Activated CD8-positive, alpha-beta T cell treated with anti-CD3 and anti-CD28 coated beads, Interleukin-2, amount 10 ng/mL, durations not matched to agents 7 days and 5 days (primary cell): ENCODE data around the gene NTRK2. TPM values are rescaled to one million over a fixed set of nuclear protein-coding genes. Genes with fewer than 3 reads are reported as not detected.

ENCODE experiments used
- ATAC-seq: fragments of 150-1000 bp; cut with Tn5 transposase; one replicate; pipeline ENCODE4 v1.10.0; 2021; ENCODE audit warnings: moderate library complexity
- CTCF ChIA-PET: fragments of 350-600 bp; sonication (Branson Sonifier 250); formaldehyde crosslinking; loops from one replicate; lab custom pipeline; 2021; ENCODE audit warnings: antibody characterized with exemption; lab: Charles Lee
- POLR2A ChIA-PET: fragments of 350-600 bp; sonication (Branson Sonifier 250); formaldehyde crosslinking; loops from one replicate; lab custom pipeline; 2021; ENCODE audit warnings: antibody characterized with exemption; lab: Charles Lee
- DNase-seq: peaks from one replicate; pipeline ENCODE4 v3.0.0-alpha.2; 2020
- H3K27ac Mint-ChIP-seq: one replicate; pipeline ENCODE4 v1.8.0; 2021; ENCODE audit warnings: mild to moderate bottlenecking, mixed read lengths
- H3K27me3 Mint-ChIP-seq: one replicate; pipeline ENCODE4 v1.8.0; 2021; ENCODE audit warnings: low read depth, mixed read lengths
- H3K36me3 Mint-ChIP-seq: one replicate; pipeline ENCODE4 v1.8.0; 2021; ENCODE audit warnings: low read depth, mixed read lengths
- H3K4me1 Mint-ChIP-seq: one replicate; pipeline ENCODE4 v1.8.0; 2021; ENCODE audit warnings: low read depth, mixed read lengths
- H3K4me3 Mint-ChIP-seq: one replicate; pipeline ENCODE4 v1.8.0; 2021; ENCODE audit warnings: mild to moderate bottlenecking, mixed read lengths
- H3K9me3 Mint-ChIP-seq: one replicate; pipeline ENCODE4 v1.8.0; 2022; ENCODE audit warnings: mixed read lengths; ENCODE audit not compliant: insufficient read depth
- total RNA-seq, 2 experiments: library from RNA; stranded (reverse); gene quantifications; one replicate each; pipeline ENCODE4 v1.2.3, GENCODE V29; 2021

NTRK2 gene
- total RNA-seq, 2 experiments from 2014 or later, result 0.05 TPM

GRCh38 chr9:84694248-84694647 lies 24.7 kb downstream of the NTRK2 start:
- CTCF ChIA-PET, result interaction anchor here (0.7 to 1.0 kb wide), 2 partner anchors 8 to 88 kb away, joined by 3 read pairs; no protein-coding TSS in a partner anchor
- H3K4me1 Mint-ChIP-seq, result no peaks in the 10 kb centered on the region
- H3K4me3 Mint-ChIP-seq, result no peak overlapping the region
- ATAC-seq (no peak), DNase-seq (no peak)
- no peak overlapping the region for H3K27ac Mint-ChIP-seq
- POLR2A ChIA-PET, result no interaction called here
- H3K9me3 Mint-ChIP-seq, result no peaks in the 10 kb centered on the region
- no peaks in the 10 kb centered on the region for H3K36me3 Mint-ChIP-seq
- no peaks in the 10 kb centered on the region for H3K27me3 Mint-ChIP-seq

GRCh38 chr9:84697042-84697441 lies 27.5 kb downstream of the NTRK2 start:
- no peaks in the 10 kb centered on the region for H3K36me3 Mint-ChIP-seq
- no peaks in the 10 kb centered on the region for H3K9me3 Mint-ChIP-seq
- no peak overlapping the region for H3K27ac Mint-ChIP-seq
- H3K27me3 Mint-ChIP-seq, result no peaks in the 10 kb centered on the region
- no peak overlapping the region for H3K4me3 Mint-ChIP-seq
- no peaks in the 10 kb centered on the region for H3K4me1 Mint-ChIP-seq
- ChIA-PET CTCF (interaction anchor here (0.5 to 1.6 kb wide), 6 partner anchors 18 to 913 kb away, joined by 3 to 7 read pairs (median 4); no protein-coding TSS in a partner anchor), POLR2A (no interaction called here)
- DNase-seq (no peak), ATAC-seq (no peak)

DNA sequence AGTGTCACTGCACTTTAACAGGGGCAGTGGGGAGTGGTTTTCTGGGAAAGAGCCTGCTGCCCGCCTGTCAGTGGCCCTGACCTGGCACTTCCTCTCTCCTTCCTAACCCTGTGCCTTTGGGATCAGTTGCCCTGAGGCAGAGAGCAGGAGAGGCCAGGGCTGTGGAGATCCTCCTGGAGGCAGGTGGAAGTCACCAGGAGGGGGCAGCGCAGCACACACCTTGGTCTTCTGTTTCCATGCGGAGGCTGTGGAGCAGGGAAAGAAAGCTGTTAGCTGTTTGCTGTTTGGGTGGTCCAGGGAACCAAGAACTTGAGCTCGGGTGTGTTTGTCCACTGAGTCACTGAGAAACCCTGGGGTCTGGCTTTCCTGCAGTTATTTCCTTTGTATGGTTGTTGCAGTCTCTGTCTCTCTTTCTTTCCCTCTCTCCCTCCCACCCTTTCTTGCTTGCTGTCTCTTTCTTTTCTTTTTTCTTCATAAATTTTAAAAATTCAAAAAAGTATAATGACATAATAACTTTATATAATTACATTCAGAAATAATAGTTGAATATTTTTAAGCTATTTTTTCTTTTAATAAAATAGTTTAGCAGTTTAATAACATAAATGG lies 28.1 kb downstream of the NTRK2 start:
- Mint-ChIP-seq H3K27me3 (no peaks in the 10 kb centered on the region), H3K4me1 (no peaks in the 10 kb centered on the region), H3K4me3 (no peak overlapping the region), H3K36me3 (no peaks in the 10 kb centered on the region), H3K9me3 (no peaks in the 10 kb centered on the region), H3K27ac (no peak overlapping the region)
- POLR2A ChIA-PET, result no interaction called here
- peak; percentile 49 for ATAC-seq
- DNase-seq, result peak; percentile 50
- CTCF ChIA-PET, result interaction anchor here (0.5 to 1.6 kb wide), 10 partner anchors 12 to 913 kb away, joined by 3 to 7 read pairs (median 3); no protein-coding TSS in a partner anchor

DNA sequence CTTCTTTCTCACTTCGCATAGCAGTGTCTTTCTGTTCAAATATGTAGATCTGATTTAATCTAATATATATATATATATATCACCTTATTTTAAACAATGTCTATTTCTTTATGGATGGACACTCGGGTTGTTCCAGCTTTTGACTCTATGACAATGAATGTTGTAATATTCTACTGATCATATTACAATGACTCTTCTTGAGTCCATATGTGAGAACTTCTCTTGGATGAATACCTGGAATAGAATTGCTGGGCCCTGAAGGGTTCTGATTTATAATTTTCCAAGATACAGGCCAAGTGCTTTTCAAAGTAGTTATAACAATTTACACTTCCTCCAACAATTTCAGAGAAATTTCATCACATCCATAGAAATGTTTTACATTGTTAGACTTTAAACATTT lies 28.8 kb downstream of the NTRK2 start:
- Mint-ChIP-seq H3K9me3 (no peaks in the 10 kb centered on the region), H3K4me1 (no peaks in the 10 kb centered on the region), H3K4me3 (no peak overlapping the region), H3K27ac (no peak overlapping the region), H3K27me3 (no peaks in the 10 kb centered on the region), H3K36me3 (no peaks in the 10 kb centered on the region)
- ChIA-PET POLR2A (no interaction called here), CTCF (interaction anchor here (0.9 to 1.6 kb wide), 3 partner anchors 12 to 126 kb away, joined by 3 to 7 read pairs (median 3); no protein-coding TSS in a partner anchor)
- DNase-seq (no peak), ATAC-seq (no peak)

DNA sequence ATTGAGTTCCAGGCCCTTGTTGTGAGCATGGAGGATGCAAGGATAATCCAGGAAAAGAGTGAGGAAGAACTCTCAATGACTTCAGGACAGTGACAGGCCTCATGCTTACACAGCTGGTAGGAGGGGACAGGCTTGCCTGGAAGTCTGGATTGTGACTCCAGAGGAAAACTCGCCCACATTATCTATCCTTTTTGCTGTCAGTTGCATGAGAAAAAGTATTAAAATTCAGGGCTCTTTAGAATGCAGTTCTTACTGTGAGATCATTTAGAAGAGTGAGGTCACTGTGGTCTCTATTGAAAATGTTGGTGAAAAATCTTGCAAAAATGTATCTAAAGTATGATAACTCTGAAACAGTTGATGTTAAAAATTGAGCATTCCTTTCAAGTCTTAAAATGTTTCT lies 30.5 kb downstream of the NTRK2 start:
- Mint-ChIP-seq H3K4me3 (no peak overlapping the region), H3K36me3 (no peaks in the 10 kb centered on the region), H3K9me3 (no peaks in the 10 kb centered on the region), H3K27ac (no peak overlapping the region), H3K27me3 (no peaks in the 10 kb centered on the region), H3K4me1 (no peaks in the 10 kb centered on the region)
- POLR2A ChIA-PET, result no interaction called here
- ATAC-seq, result no peak
- DNase-seq, result no peak
- CTCF ChIA-PET, result no interaction called here

DNA sequence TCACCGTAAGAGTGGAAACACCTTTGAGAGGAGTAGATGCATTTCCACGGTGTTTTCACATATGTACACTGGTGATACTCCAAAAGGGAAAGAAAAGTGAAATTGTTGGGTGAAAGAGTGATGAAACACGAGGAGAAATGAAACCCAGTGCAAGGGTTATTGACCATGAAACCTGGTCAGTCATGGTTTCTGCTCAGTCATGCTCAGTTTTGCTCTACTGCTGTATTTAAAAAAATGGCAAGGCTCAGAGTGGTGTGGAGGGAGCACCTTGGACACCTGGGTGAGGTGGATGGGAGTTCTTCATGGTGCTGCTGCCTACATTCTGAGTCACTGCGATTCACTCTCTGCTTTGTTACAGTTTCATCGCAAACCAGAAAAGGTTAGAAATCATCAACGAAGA lies 32.3 kb downstream of the NTRK2 start:
- CTCF ChIA-PET, result no interaction called here

DNA sequence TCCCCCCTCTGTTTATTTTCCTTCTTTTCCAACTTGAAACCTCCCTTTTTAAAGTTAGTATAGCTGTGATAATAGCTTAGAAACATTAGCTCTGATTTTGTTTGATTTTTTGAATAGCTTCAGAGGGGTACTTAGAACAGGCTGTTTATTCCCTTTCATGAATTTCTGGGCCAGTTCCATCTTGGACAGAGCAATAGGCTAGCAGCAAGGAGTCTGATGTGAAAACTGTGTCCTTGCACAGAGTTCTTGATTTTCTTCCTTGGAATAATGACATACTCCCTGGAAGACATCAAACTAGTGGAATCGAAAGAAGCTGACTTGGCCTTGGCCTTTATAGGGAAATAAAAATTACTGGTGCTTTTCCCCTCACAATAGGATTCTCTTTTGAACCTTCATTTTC lies 32.9 kb downstream of the NTRK2 start:
- POLR2A ChIA-PET, result no interaction called here
- Mint-ChIP-seq H3K27ac (no peak overlapping the region), H3K9me3 (no peaks in the 10 kb centered on the region), H3K27me3 (no peaks in the 10 kb centered on the region), H3K4me1 (no peaks in the 10 kb centered on the region), H3K36me3 (no peaks in the 10 kb centered on the region), H3K4me3 (no peak overlapping the region)
- CTCF ChIA-PET, result no interaction called here
- no peak for ATAC-seq
- DNase-seq, result no peak

More for the DNA sequence above, 32.3 kb downstream of the NTRK2 start:
- POLR2A ChIA-PET, result no interaction called here
- H3K27me3 Mint-ChIP-seq, result no peaks in the 10 kb centered on the region
- H3K27ac Mint-ChIP-seq, result no peak overlapping the region
- DNase-seq, result no peak
- H3K4me3 Mint-ChIP-seq, result no peak overlapping the region
- H3K9me3 Mint-ChIP-seq, result no peaks in the 10 kb centered on the region
- H3K4me1 Mint-ChIP-seq, result no peaks in the 10 kb centered on the region
- no peaks in the 10 kb centered on the region for H3K36me3 Mint-ChIP-seq
- no peak for ATAC-seq

DNA sequence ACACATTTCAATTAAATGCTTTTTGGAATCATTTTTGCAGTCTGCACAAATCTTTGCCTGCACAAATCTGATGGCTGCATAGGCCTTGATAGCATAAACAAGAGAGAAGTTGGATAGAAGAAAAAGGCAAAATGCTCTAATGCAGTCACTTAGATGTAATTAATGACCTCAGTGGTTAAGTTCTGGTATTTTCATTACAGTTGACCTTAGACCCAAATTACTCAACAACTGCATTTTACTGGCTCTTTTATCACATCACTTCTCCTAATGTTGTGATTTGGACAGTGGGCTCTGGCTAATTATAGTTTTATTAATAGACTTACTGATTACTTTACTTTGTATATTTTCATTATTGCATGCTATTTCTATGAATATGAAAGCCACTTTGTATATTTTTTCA lies 34.3 kb downstream of the NTRK2 start:
- ChIA-PET CTCF (no interaction called here), POLR2A (no interaction called here)
- no peaks in the 10 kb centered on the region for H3K9me3 Mint-ChIP-seq

DNA sequence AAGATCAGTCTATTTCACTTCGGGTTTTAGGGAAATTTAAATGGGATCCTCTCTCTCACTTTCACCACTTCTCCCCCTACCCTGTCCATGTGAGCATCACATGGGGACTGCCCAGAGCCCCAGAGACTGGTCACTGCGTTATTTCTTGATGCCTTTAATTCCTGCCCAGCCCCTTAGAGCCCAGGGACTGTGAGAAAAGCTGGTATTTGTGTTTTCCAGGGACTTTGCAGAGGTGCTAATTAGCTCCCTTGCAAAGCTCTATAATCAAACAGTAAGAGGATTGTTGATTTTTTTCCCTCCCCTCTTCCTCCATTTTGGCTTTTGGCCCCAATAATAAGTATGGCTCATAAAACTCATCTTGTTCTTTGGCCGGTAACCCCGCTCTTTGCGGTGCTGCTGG lies 35.6 kb downstream of the NTRK2 start:
- CTCF ChIA-PET, result interaction anchor here (1.3 kb wide), 1 partner anchor 9 kb away, joined by 5 read pairs; no protein-coding TSS in a partner anchor
- Mint-ChIP-seq H3K36me3 (no peaks in the 10 kb centered on the region), H3K27me3 (peaks cover 4% of the 10 kb centered on the region), H3K27ac (no peak overlapping the region), H3K9me3 (no peaks in the 10 kb centered on the region), H3K4me3 (no peak overlapping the region), H3K4me1 (peaks cover 17% of the 10 kb centered on the region)
- DNase-seq (no peak), ATAC-seq (no peak)
- POLR2A ChIA-PET, result no interaction called here

More for the DNA sequence above, 34.3 kb downstream of the NTRK2 start:
- ATAC-seq (no peak), DNase-seq (no peak)
- H3K4me3 Mint-ChIP-seq, result no peak overlapping the region
- no peaks in the 10 kb centered on the region for H3K36me3 Mint-ChIP-seq
- H3K4me1 Mint-ChIP-seq, result peaks cover 4% of the 10 kb centered on the region
- H3K27me3 Mint-ChIP-seq, result peaks cover 4% of the 10 kb centered on the region
- no peak overlapping the region for H3K27ac Mint-ChIP-seq

DNA sequence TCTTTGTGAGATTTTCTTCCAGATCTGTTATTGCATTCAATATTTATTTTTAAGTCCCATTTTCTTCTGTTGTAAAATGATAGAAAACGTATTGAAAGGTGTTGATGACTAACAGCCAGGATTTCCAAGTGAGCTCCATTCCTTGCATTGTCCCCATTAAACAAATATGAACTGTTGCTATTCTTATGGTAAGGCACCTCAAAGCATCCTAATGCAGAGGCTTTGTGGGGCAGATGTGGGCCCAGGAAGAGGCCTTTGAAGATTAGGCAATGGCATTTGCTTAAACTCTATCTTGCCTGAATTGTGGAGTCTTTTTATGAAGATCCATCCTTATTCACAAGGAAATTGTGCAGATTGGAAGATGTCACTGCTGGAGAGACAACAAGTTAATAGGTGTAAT lies 38.9 kb downstream of the NTRK2 start:
- no peak for DNase-seq
- peaks cover 12% of the 10 kb centered on the region for H3K27me3 Mint-ChIP-seq
- CTCF ChIA-PET, result no interaction called here
- H3K9me3 Mint-ChIP-seq, result no peaks in the 10 kb centered on the region
- POLR2A ChIA-PET, result interaction anchor here (0.6 kb wide), 1 partner anchor 1215 kb away, joined by 3 read pairs; no protein-coding TSS in a partner anchor
- H3K27ac Mint-ChIP-seq, result no peak overlapping the region
- peaks cover 23% of the 10 kb centered on the region for H3K4me1 Mint-ChIP-seq
- ATAC-seq, result no peak
- no peaks in the 10 kb centered on the region for H3K36me3 Mint-ChIP-seq
- H3K4me3 Mint-ChIP-seq, result no peak overlapping the region

GRCh38 chr9:84709056-84709455 lies 39.5 kb downstream of the NTRK2 start:
- Mint-ChIP-seq H3K4me3 (no peak overlapping the region), H3K4me1 (peaks cover 23% of the 10 kb centered on the region), H3K36me3 (no peaks in the 10 kb centered on the region), H3K27me3 (peaks cover 16% of the 10 kb centered on the region), H3K27ac (no peak overlapping the region), H3K9me3 (no peaks in the 10 kb centered on the region)
- CTCF ChIA-PET, result interaction anchor here (1.6 kb wide), 1 partner anchor 71 kb away, joined by 5 read pairs; no protein-coding TSS in a partner anchor
- DNase-seq (no peak), ATAC-seq (no peak)
- POLR2A ChIA-PET, result no interaction called here

DNA sequence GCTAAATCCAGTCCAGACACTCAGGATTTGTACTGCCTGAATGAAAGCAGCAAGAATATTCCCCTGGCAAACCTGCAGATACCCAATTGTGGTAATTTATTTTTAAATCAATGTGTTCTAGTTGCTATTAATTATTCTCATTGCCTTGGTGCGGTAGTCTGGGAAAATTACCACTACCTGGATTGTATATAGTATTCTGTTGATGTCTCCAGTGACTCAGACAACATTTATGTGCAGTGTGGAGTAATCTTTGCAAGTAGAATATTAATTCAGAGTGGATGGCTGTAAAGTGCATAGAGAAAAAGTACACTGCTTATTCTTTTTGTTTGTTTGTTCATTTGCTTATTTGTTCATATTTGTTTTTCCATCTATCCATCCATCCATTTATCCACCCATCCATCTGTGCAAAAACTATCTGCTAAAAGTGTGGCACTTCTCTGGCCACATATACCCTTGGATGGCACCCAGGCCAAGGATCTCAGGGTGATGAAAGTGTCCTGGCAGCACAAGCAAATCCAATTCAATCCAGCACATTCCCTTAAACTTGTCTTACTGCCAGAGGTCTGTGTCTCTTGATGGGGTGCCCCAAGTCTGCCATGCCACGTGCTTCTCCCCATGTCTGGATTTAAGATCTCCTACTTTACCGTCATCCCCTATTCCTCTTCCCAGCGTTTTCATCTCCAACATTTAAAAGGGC lies 41.3 kb downstream of the NTRK2 start:
- CTCF ChIA-PET, result interaction anchor here (1.6 kb wide), 1 partner anchor 69 kb away, joined by 5 read pairs; no protein-coding TSS in a partner anchor
- no peaks in the 10 kb centered on the region for H3K36me3 Mint-ChIP-seq
- no peak overlapping the region for H3K4me3 Mint-ChIP-seq
- H3K4me1 Mint-ChIP-seq, result peaks cover 23% of the 10 kb centered on the region
- DNase-seq (no peak), ATAC-seq (no peak)
- no peak overlapping the region for H3K27ac Mint-ChIP-seq
- H3K9me3 Mint-ChIP-seq, result no peaks in the 10 kb centered on the region
- POLR2A ChIA-PET, result no interaction called here
- H3K27me3 Mint-ChIP-seq, result peaks cover 18% of the 10 kb centered on the region
